Stomach (tissue), 9 donors: ENCODE measurements around the gene RBM18. TPM values are rescaled to one million over a fixed set of nuclear protein-coding genes. Genes with fewer than 3 reads are reported as not detected.

Experiments
- DNase-seq, 2 donors: peaks; one replicate each; pipeline versions ENCODE4 v3.0.0 to v3.0.0-alpha.2; 2013 to 2019
- H3K27ac ChIP-seq, 5 donors: fragments of 200-600 bp in 4 of 5; sonication (generic) in 4 of 5; one replicate each; pipeline ENCODE4 v1.5.1; 2013 to 2019; ENCODE audit warnings: mild to moderate bottlenecking in 1 of 5, moderate library complexity in 1 of 5
- H3K27me3 ChIP-seq, 3 donors: fragments of 200-600 bp; sonication (generic); one replicate each; pipeline ENCODE4 v1.5.1; 2017 to 2019; ENCODE audit warnings: mixed run types in 1 of 3
- H3K36me3 ChIP-seq, 4 donors: fragments of 200-600 bp; sonication (generic); 1 replicate in 3 of 4; 2 replicates in 1 of 4; pipeline ENCODE4 v1.5.1; 2016 to 2019
- H3K4me1 ChIP-seq, 4 donors: fragments of 200-600 bp; sonication (generic); one replicate each; pipeline ENCODE4 v1.5.1; 2016 to 2019
- H3K4me3 ChIP-seq, 4 donors: fragments of 200-600 bp; sonication (generic) in 3 of 4; one replicate each; pipeline ENCODE4 v1.5.1; 2016 to 2019; ENCODE audit warnings: mild to moderate bottlenecking in 1 of 4
- H3K9me3 ChIP-seq, 4 donors: fragments of 200-600 bp; sonication (generic); one replicate each; pipeline ENCODE4 v1.5.1; 2016 to 2019
- CTCF ChIP-seq, 7 experiments: fragments of 450-650 bp in 4 of 7; fragments of 200-600 bp in 3 of 7; sonication (generic) in 3 of 7; IDR thresholded peaks; one replicate each; pipeline ENCODE4 v1.5.1; 2016 to 2019; ENCODE audit warnings: antibody characterized with exemption in 7 of 7, control low read depth in 2 of 7, mild to moderate bottlenecking in 1 of 7
- EP300 ChIP-seq: sonication (generic); formaldehyde crosslinking; IDR thresholded peaks from one replicate; pipeline ENCODE4 v1.6.1; 2017; ENCODE audit warnings: antibody characterized with exemption
- POLR2A ChIP-seq, 4 donors: fragments of 450-650 bp; IDR thresholded peaks; one replicate each; pipeline ENCODE4 v1.6.1; 2016; ENCODE audit warnings: antibody characterized with exemption in 4 of 4, control low read depth in 2 of 4, mild to moderate bottlenecking in 1 of 4, moderate library complexity in 1 of 4
- POLR2AphosphoS5 ChIP-seq, 3 donors: sonication (generic); formaldehyde crosslinking; IDR thresholded peaks; one replicate each; pipeline ENCODE4 v1.6.1; 2016; ENCODE audit warnings: antibody characterized with exemption in 3 of 3
- WGBS, 5 donors: extraction: QIAGEN DNeasy Blood & Tissue Kit in 3 of 5; methylation state at CpG; one replicate each; pipeline versions ENCODE4 v1.1.5 to v1.1.7; 2013 to 2018; 5-methylcytosine and 5-hydroxymethylcytosine counted together
- intact Hi-C: fragments of 100-400 bp; cut with DNase I; formaldehyde crosslinking; loops from one replicate; pipeline ENCODE4 v1.15.1; 2023; ENCODE audit warnings: low total_unique reads
- polyA plus RNA-seq, 3 donors: library from polyadenylated mRNA; stranded (reverse); fragments of 200-250 nt; gene quantifications; one replicate each; pipeline ENCODE4 v1.2.3, GENCODE V29; 2013
- total RNA-seq, 5 donors: library from RNA; depleted of rRNA; stranded (reverse); fragments of >200 nt; gene quantifications; one replicate each; pipeline versions ENCODE4 v1.1.0 to v1.2.3, GENCODE V29; 2014 to 2016
- donor health status: healthy with polysubstance abuse.
- donor health status: Bipolar disorder and iron deficiency.
- donor health status: healthy.

RBM18 gene
- total and polyA plus RNA-seq, 8 donors: 1.8 to 13.6 (median 6.5) TPM

GRCh38 chr9:122229485-122229837, 35.2 kb downstream of the RBM18 start:
- no peak for DNase-seq
- peaks cover 27 to 40% (median 36%) of the 10 kb centered on the region in 4 donors for H3K4me1 ChIP-seq
- intact Hi-C loops: no loop called here
- no peaks in the 10 kb centered on the region for H3K36me3 ChIP-seq
- no peaks in the 10 kb centered on the region for H3K9me3 ChIP-seq
- H3K4me3 ChIP-seq: no peak overlapping the region
- no peak overlapping the region for H3K27ac ChIP-seq
- peaks cover 29 to 89% (median 62%) of the 10 kb centered on the region in 3 donors for H3K27me3 ChIP-seq
- 24 to 46% (median 34%) methylated on average over 4 of the region's 4 CpGs for WGBS, 5 donors
- TF ChIP-seq CTCF (IDR thresholded peaks at IDR 0.05) (no peak), POLR2AphosphoS5 (IDR thresholded peaks at IDR 0.05) (no peak), EP300 (no peak), POLR2A (IDR thresholded peaks at IDR 0.05) (no peak)

GRCh38 chr9:122228568-122229484, 35.8 kb downstream of the RBM18 start, which contains the start of gene LHX6:
TSS of gene LHX6 (minus strand) at chr9:122228957. CDS start at chr9:122228740, 217 bp downstream.
- Histone ChIP-seq H3K27me3 (peaks cover 29 to 95% (median 64%) of the 10 kb centered on the region in 3 donors), H3K9me3 (no peaks in the 10 kb centered on the region), H3K36me3 (no peaks in the 10 kb centered on the region), H3K27ac (peak within 1 kb of the TSS in 1 of 5 donors; percentile 8), H3K4me3 (peak within 1 kb of the TSS; percentile 37 to 59 (median 44)), H3K4me1 (peaks cover 27 to 40% (median 36%) of the 10 kb centered on the region in 4 donors)
- TF ChIP-seq POLR2AphosphoS5 (IDR thresholded peaks at IDR 0.05): no peak
- no peak for TF ChIP-seq POLR2A (IDR thresholded peaks at IDR 0.05)
- no peak for TF ChIP-seq CTCF (IDR thresholded peaks at IDR 0.05)
- no peak for TF ChIP-seq EP300
- peak in 1 of 2 donors; percentile 53 for DNase-seq
- WGBS, 5 donors: 4 to 6% (median 4%) methylated on average over 26 to 70 of the region's 70 CpGs
- intact Hi-C loops: no loop called here

DNA sequence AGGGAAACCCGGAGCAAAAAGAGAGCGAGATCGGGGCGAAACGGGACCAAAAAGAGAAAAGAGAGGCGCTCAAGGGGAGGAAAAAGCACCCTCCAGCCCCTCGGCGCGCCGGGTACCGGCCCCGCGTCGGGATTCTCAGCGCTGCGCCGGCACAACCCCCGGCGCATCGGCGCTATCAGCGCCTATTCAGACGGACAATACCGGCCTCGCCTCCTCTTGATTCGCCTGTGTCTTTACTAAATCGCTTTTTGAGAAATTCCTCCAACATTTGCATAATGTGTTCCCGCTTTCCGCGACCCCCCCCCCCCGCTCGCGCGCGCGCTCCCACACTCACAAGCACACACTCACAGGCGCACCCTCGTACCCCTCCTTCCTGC, 36.5 kb downstream of the RBM18 start:
- intact Hi-C loops: no loop called here
- WGBS, 5 donors: 1 to 4% (median 2%) methylated on average over 27 to 38 of the region's 38 CpGs
- no peak overlapping the region for H3K27ac ChIP-seq
- peaks cover 29 to 99% (median 64%) of the 10 kb centered on the region in 3 donors for H3K27me3 ChIP-seq
- DNase-seq: no peak
- no peak for TF ChIP-seq POLR2AphosphoS5 (IDR thresholded peaks at IDR 0.05)
- no peak for TF ChIP-seq POLR2A (IDR thresholded peaks at IDR 0.05)
- no peak for TF ChIP-seq EP300
- TF ChIP-seq CTCF (IDR thresholded peaks at IDR 0.05): no peak
- H3K9me3 ChIP-seq: no peaks in the 10 kb centered on the region
- H3K36me3 ChIP-seq: no peaks in the 10 kb centered on the region
- H3K4me3 ChIP-seq: peak overlapping the region; percentile 37 to 59 (median 44)
- peaks cover 27 to 40% (median 36%) of the 10 kb centered on the region in 4 donors for H3K4me1 ChIP-seq

DNA sequence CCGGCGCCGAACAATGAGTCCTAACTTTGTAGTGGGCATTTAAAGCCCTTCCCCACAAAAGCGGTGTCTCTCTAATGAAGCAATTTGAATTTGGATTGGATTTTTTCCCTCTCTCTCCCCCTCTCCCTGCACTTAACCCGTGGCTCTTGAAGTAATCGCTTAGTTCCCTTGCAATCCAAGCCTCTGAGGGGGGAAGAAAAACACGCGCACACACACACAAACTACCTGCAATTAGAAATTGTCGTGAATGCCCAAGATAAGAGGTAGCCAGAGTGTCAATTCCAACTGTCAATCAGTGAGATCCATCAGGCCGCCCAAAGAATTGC, 37.1 kb downstream of the RBM18 start:
- peaks cover 29 to 99% (median 69%) of the 10 kb centered on the region in 3 donors for H3K27me3 ChIP-seq
- intact Hi-C loops: no loop called here
- TF ChIP-seq EP300 (no peak), POLR2AphosphoS5 (IDR thresholded peaks at IDR 0.05) (no peak), CTCF (IDR thresholded peaks at IDR 0.05) (no peak), POLR2A (IDR thresholded peaks at IDR 0.05) (no peak)
- no peaks in the 10 kb centered on the region for H3K9me3 ChIP-seq
- peak overlapping the region; percentile 37 to 59 (median 44) for H3K4me3 ChIP-seq
- peaks cover 27 to 40% (median 36%) of the 10 kb centered on the region in 4 donors for H3K4me1 ChIP-seq
- 8 to 24% (median 17%) methylated on average over 10 of the region's 10 CpGs for WGBS, 5 donors
- H3K27ac ChIP-seq: no peak overlapping the region
- no peak for DNase-seq
- no peaks in the 10 kb centered on the region for H3K36me3 ChIP-seq
